ENCODE results near the gene NUP210L.

The NUP210L gene

DNA sequence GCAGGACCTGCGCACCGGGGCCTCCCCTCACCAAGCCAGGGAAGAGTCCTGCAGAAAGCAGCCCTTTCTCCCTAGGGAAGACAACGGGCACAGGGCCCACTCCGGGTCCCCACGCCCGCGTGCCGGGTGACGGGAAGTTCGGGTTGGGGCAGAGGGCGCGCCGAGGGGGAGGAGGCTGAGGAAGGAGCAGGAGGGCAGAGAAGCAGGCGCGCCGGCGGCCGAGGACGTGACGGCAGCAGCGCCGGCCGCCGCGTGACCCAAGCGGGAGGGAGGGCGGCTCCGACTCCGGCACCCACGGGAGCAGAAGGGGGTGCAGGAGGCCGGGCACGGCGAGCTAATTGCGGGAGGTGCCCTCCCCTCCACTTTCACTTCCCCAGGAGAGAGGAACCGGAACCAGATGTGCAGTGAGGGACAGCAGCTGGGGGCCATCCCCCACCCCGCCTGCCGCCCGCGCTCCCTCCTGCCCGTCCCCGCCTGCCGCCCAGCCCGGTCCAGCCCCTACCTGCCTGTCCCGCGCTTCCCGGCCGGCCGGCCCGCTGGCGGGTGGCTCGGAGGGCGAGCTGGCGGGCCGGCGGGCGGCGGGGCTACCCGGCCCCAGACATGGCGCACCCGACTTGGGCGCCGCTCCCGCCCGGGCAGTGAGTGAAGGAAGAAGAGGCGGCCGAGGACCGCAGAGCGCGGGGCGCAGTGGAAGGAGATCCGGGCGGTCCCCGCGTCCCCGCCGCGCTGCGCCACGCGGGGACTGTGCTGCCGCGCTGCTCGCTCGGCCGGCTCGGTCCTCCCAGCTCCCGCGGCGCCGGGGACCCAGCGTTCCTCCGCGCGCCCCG lies 208.9 kb downstream of the NUP210L start:
- H2BK12ac ChIP-seq (ENCODE audit: low read length in 2 of 2): peak overlapping the region in 1 of 2 experiments; percentile 37
- peaks cover 41% of the 10 kb centered on the region for H3K79me1 ChIP-seq (replicated peaks; ENCODE audit: low read length, poor library complexity, severe bottlenecking)
- peak overlapping the region in 1 of 2 experiments; percentile 73 for H3K23ac ChIP-seq (ENCODE audit: low read length in 2 of 2)
- H2AK5ac ChIP-seq (ENCODE audit: low read length, severe bottlenecking): no peak overlapping the region
- H2BK5ac ChIP-seq (ENCODE audit: low read depth, low read length, poor library complexity, severe bottlenecking): peak overlapping the region; percentile 54
- under 1% methylated on average over 56 of the region's 95 CpGs for WGBS
- H3K4ac ChIP-seq (ENCODE audit: low read depth in 1 of 2, low read length in 2 of 2): peak overlapping the region; percentile 1 to 92
- H4K8ac ChIP-seq (ENCODE audit: low read length): peak overlapping the region; percentile 83
- no peak overlapping the region for H3K27ac ChIP-seq (ENCODE audit: low read length, poor library complexity, severe bottlenecking)
- peak overlapping the region in 1 of 2 experiments; percentile 91 for H3K14ac ChIP-seq (ENCODE audit: low read length in 2 of 2)
- peaks cover 12% of the 10 kb centered on the region for H3K4me1 ChIP-seq (ENCODE audit: control insufficient read depth, insufficient read depth, low read depth, low read length)
- H3K9me3 ChIP-seq (ENCODE audit: control insufficient read depth, low read length): no peaks in the 10 kb centered on the region
- peak overlapping the region; percentile 84 for H4K91ac ChIP-seq (ENCODE audit: low read length)
- H3K9ac ChIP-seq (ENCODE audit: low read length): peak overlapping the region; percentile 96
- peaks cover 55 to 63% of the 10 kb centered on the region in 2 experiments for H3K36me3 ChIP-seq (ENCODE audit: control insufficient read depth in 1 of 2, insufficient read depth in 2 of 2, low read depth in 1 of 2, low read length in 2 of 2)
- peak overlapping the region; percentile 87 to 94 for H3K4me3 ChIP-seq (ENCODE audit: insufficient read depth in 1 of 2, low read depth in 1 of 2, low read length in 2 of 2)
- peak overlapping the region; percentile 37 to 98 for H3K18ac ChIP-seq (ENCODE audit: low read depth in 1 of 2, low read length in 2 of 2)
- peak overlapping the region; percentile 86 for H2BK15ac ChIP-seq (ENCODE audit: low read depth, poor library complexity, severe bottlenecking)
- peak overlapping the region; percentile 83 for H3K4me2 ChIP-seq (ENCODE audit: low read length, poor library complexity, severe bottlenecking)
- H3K27me3 ChIP-seq (ENCODE audit: control insufficient read depth in 1 of 2, insufficient read depth in 1 of 2, low read length in 2 of 2): no peaks in the 10 kb centered on the region
- peak overlapping the region; percentile 36 for H2AFZ ChIP-seq (ENCODE audit: low read depth, low read length)
- peak; percentile 81 for DNase-seq
- H2BK120ac ChIP-seq (ENCODE audit: low read depth, low read length): peak overlapping the region; percentile 80

DNA sequence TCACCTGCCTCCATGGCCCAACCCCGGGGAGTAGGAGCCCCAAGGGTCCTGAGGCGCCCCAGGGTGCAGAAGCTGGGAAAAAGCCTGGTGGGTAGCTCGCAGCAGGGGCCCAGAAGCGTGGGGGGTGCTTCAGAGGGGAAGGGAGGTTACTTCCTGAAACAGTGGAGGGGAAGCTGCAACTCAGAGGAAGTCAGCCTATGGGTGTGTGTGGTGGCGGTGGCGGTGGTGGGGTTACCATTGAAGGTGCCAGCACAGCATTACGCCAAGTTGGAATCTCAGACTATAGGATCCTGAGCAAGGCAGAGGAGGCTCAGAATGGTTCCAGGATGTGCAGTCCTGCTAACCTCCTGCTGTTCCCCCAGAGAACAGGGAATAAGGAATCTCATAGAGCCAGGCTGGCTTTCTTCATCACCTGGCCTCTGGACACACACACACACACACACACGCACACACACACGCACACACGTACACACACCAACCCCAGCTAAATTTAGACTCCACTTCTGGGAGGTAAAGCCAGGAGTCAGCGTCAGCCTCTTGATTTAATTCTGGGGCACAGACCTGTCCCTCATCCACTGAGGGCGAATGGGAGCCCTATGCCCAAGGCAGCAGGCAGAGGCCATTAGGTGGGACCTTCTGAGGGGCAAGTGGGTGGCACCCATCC lies 209.6 kb downstream of the NUP210L start:
- no peak overlapping the region for H2AK5ac ChIP-seq (ENCODE audit: low read length, severe bottlenecking)
- no peak overlapping the region for H3K27ac ChIP-seq (ENCODE audit: low read length, poor library complexity, severe bottlenecking)
- H3K18ac ChIP-seq (ENCODE audit: low read depth in 1 of 2, low read length in 2 of 2): peak overlapping the region; percentile 37 to 98
- H4K91ac ChIP-seq (ENCODE audit: low read length): peak overlapping the region; percentile 84
- H3K4ac ChIP-seq (ENCODE audit: low read depth in 1 of 2, low read length in 2 of 2): peak overlapping the region; percentile 1 to 92
- H2AFZ ChIP-seq (ENCODE audit: low read depth, low read length): no peak overlapping the region
- peak overlapping the region; percentile 87 to 94 for H3K4me3 ChIP-seq (ENCODE audit: insufficient read depth in 1 of 2, low read depth in 1 of 2, low read length in 2 of 2)
- 59% methylated on average over 12 of the region's 12 CpGs for WGBS
- DNase-seq: peak; percentile 73
- peak overlapping the region; percentile 83 for H4K8ac ChIP-seq (ENCODE audit: low read length)
- H2BK15ac ChIP-seq (ENCODE audit: low read depth, poor library complexity, severe bottlenecking): peak overlapping the region; percentile 30
- H3K79me1 ChIP-seq (replicated peaks; ENCODE audit: low read length, poor library complexity, severe bottlenecking): peaks cover 46% of the 10 kb centered on the region
- H3K4me2 ChIP-seq (ENCODE audit: low read length, poor library complexity, severe bottlenecking): peak overlapping the region; percentile 83
- peak overlapping the region; percentile 96 for H3K9ac ChIP-seq (ENCODE audit: low read length)
- peak overlapping the region in 1 of 2 experiments; percentile 74 for H3K14ac ChIP-seq (ENCODE audit: low read length in 2 of 2)
- H3K27me3 ChIP-seq (ENCODE audit: control insufficient read depth in 1 of 2, insufficient read depth in 1 of 2, low read length in 2 of 2): no peaks in the 10 kb centered on the region
- peak overlapping the region in 1 of 2 experiments; percentile 57 for H3K23ac ChIP-seq (ENCODE audit: low read length in 2 of 2)
- no peak overlapping the region for H2BK5ac ChIP-seq (ENCODE audit: low read depth, low read length, poor library complexity, severe bottlenecking)
- H3K4me1 ChIP-seq (ENCODE audit: control insufficient read depth, insufficient read depth, low read depth, low read length): peaks cover 12% of the 10 kb centered on the region
- H3K9me3 ChIP-seq (ENCODE audit: control insufficient read depth, low read length): no peaks in the 10 kb centered on the region
- H2BK120ac ChIP-seq (ENCODE audit: low read depth, low read length): peak overlapping the region; percentile 12
- peak overlapping the region in 1 of 2 experiments; percentile 59 for H2BK12ac ChIP-seq (ENCODE audit: low read length in 2 of 2)
- peaks cover 61 to 63% of the 10 kb centered on the region in 2 experiments for H3K36me3 ChIP-seq (ENCODE audit: control insufficient read depth in 1 of 2, insufficient read depth in 2 of 2, low read depth in 1 of 2, low read length in 2 of 2)

DNA sequence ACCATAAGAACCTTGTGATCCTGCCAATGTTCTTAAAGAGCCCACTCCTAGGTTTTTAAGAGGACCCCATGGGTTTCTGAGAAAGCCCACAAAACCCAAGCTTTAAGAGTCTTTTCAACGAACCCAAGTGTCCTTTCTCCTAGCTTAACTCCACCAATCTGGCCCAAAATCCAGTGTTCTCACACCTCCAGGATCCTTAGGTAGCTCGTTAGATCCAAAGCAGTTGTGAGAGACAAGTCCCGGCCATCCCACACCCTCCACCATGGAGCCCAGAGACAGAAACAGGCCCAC lies 210.1 kb downstream of the NUP210L start:
- H3K4ac ChIP-seq (ENCODE audit: low read depth in 1 of 2, low read length in 2 of 2): peak overlapping the region in 1 of 2 experiments; percentile 1
- H3K14ac ChIP-seq (ENCODE audit: low read length in 2 of 2): no peak overlapping the region
- H3K18ac ChIP-seq (ENCODE audit: low read depth in 1 of 2, low read length in 2 of 2): peak overlapping the region in 1 of 2 experiments; percentile 98
- H2BK15ac ChIP-seq (ENCODE audit: low read depth, poor library complexity, severe bottlenecking): no peak overlapping the region
- H3K23ac ChIP-seq (ENCODE audit: low read length in 2 of 2): no peak overlapping the region
- 93% methylated on average over 3 of the region's 3 CpGs for WGBS
- H2BK5ac ChIP-seq (ENCODE audit: low read depth, low read length, poor library complexity, severe bottlenecking): no peak overlapping the region
- no peaks in the 10 kb centered on the region for H3K27me3 ChIP-seq (ENCODE audit: control insufficient read depth in 1 of 2, insufficient read depth in 1 of 2, low read length in 2 of 2)
- H3K79me1 ChIP-seq (replicated peaks; ENCODE audit: low read length, poor library complexity, severe bottlenecking): peaks cover 47% of the 10 kb centered on the region
- peaks cover 12% of the 10 kb centered on the region for H3K4me1 ChIP-seq (ENCODE audit: control insufficient read depth, insufficient read depth, low read depth, low read length)
- H2AFZ ChIP-seq (ENCODE audit: low read depth, low read length): no peak overlapping the region
- H3K4me3 ChIP-seq (ENCODE audit: insufficient read depth in 1 of 2, low read depth in 1 of 2, low read length in 2 of 2): peak overlapping the region in 1 of 2 experiments; percentile 94
- H2BK120ac ChIP-seq (ENCODE audit: low read depth, low read length): no peak overlapping the region
- H3K27ac ChIP-seq (ENCODE audit: low read length, poor library complexity, severe bottlenecking): no peak overlapping the region
- H2BK12ac ChIP-seq (ENCODE audit: low read length in 2 of 2): peak overlapping the region in 1 of 2 experiments; percentile 59
- DNase-seq: no peak
- H4K91ac ChIP-seq (ENCODE audit: low read length): no peak overlapping the region
- H2AK5ac ChIP-seq (ENCODE audit: low read length, severe bottlenecking): no peak overlapping the region
- no peaks in the 10 kb centered on the region for H3K9me3 ChIP-seq (ENCODE audit: control insufficient read depth, low read length)
- H4K8ac ChIP-seq (ENCODE audit: low read length): peak overlapping the region; percentile 1
- H3K36me3 ChIP-seq (ENCODE audit: control insufficient read depth in 1 of 2, insufficient read depth in 2 of 2, low read depth in 1 of 2, low read length in 2 of 2): peaks cover 63 to 66% of the 10 kb centered on the region in 2 experiments
- peak overlapping the region; percentile 83 for H3K4me2 ChIP-seq (ENCODE audit: low read length, poor library complexity, severe bottlenecking)
- H3K9ac ChIP-seq (ENCODE audit: low read length): peak overlapping the region; percentile 96

Measured in mesenchymal stem cell (in vitro differentiated cells and primary cell).